ENCODE measurements around the gene ZBTB24.
"Not testable (repeated sequence)": the region's sequence is repeated elsewhere in the genome, so short reads cannot be mapped to it uniquely, and the experiment has no call there.

ZBTB24 gene

DNA sequence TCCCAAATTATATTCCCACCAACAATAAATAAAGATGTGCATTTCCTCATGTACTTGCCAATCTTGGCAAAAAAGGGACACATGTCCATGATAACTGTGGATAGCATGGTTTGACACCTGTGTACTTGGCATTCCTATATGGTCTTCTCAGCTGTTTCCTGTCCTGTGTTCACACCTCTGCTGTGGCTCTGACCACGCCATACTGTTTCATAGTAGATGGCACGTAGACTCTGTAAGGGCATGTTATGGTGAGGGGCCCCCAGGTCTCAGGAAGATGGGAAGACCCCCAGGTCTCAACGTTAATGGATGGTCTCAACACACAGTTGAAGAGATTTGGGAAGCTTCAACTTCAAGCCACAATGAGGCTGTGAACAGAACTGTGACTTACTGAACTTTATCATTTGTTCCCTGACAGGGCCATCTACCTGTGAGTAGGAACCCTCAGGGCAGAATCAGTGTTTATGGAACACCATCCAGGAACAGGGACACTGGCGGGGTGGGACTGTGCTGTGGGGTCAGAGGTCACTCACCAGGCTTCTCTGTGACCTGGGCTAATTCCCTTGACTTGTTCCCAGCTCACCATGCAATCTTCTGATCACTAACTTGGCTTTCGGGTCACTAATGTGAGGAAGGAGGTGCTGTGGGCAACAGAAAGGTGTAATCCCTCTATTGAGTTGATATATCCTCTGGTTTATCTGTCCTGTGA is 11.8 kb downstream of the ZBTB24 start:
- DNase-seq (ENCODE audit: low read depth in 2 of 2): no peak

GRCh38 chr6:109469591-109470189 is 13.3 kb downstream of the ZBTB24 start:
- DNase-seq (ENCODE audit: low read depth in 2 of 2): no peak

DNA sequence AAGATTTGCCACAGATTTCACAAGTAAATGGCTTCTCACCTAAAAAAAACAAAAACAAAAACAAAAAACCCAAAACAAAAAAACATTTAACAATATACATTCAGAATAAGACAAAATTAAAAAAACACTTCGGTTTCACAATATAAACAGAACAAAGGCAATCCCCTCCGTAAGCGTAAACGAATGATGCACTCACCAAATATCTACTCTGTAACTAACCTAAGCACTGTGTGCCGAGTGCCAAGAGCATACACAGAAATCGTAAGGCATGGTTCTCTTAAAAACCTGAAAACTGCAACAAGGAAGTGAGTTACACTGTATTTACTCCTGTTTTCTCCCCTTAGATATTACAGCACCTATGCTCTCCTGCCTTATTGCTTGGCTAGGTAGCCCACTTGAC is 15.3 kb downstream of the ZBTB24 start:
- DNase-seq (ENCODE audit: low read depth in 2 of 2): no peak

DNA sequence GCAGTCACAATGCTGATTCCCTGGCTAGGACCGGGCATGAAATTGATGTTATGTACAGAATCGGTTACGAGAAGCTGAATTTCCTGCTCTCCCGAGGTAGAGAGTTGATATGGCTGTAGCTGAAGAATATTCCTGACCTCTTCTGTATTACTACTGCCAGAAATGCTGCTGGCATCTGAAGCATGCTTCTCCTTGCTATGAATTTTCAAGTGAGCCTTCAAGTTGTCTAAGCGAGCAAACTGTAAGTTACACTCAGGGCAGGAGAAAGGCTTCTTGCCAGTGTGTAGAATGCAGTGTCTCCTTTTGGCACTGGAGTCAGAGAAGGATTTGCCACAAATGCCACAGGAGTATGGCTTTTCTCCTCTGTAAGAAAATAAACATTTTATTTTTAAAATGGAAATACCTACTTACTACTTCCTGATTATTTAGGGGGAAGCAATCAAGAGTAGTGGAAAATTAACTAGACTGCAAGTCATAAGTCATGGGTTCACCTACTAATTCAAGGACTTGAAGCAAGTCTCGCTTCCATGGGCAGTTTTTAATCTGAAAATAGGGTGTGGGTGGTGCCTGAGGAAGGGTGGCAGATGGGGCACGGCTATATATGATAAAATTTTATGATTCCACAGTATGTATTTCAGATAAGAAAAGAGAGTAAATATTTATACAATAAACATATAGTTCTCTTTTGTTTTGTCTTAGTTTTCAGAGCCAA is 16.7 kb downstream of the ZBTB24 start:
- no peak for DNase-seq (ENCODE audit: low read depth in 2 of 2)

- DNase-seq (ENCODE audit: low read depth in 2 of 2): no peak
Observed at GRCh38 chr6:109465772-109466171, 17.2 kb downstream of the ZBTB24 start.

- no peak for DNase-seq (ENCODE audit: low read depth in 2 of 2)
Observed at GRCh38 chr6:109461733-109462526, 21.1 kb downstream of the ZBTB24 start.

- not testable (repeated sequence) for DNase-seq (ENCODE audit: low read depth in 2 of 2)
Observed at GRCh38 chr6:109461205-109461604, 21.8 kb downstream of the ZBTB24 start.

GRCh38 chr6:109460161-109460829 is 22.7 kb downstream of the ZBTB24 start:
- DNase-seq (ENCODE audit: low read depth in 2 of 2): no peak

DNA sequence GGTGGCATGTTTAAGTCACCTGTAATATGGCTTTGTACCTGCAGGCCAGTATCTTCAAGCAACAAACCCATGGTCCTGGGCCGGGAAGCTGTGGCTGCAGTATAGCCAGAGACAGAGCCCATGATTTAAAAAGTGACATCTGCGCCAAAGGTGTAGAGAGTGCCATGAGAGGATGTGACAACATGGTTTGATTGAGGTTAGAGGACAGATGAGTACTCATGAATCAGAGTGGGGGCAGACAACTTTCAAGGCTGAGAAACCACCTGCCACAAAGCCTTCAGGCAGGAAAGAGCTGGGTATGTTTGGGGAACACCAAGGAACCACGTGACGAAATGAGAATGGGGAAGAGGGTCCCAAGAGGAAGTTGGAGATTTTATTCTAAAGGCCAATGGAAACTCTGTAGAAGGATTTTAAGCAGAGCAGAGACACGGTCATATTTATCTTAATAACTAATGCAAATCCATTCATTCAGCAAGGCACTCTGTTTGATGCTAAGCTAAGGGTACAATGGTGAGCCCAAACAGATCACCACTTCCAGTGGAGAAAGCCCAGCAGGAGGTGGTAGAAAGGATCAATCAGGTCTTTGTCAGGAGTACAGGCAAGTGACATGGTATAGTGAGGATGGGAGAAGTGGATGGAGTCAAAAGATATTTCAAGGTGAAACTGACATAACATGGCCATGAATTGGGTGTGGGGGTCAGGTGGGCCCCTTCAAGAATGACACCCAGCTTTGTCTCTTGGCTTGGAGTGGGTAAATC is 24.1 kb downstream of the ZBTB24 start:
- DNase-seq (ENCODE audit: low read depth in 2 of 2): no peak

DNA sequence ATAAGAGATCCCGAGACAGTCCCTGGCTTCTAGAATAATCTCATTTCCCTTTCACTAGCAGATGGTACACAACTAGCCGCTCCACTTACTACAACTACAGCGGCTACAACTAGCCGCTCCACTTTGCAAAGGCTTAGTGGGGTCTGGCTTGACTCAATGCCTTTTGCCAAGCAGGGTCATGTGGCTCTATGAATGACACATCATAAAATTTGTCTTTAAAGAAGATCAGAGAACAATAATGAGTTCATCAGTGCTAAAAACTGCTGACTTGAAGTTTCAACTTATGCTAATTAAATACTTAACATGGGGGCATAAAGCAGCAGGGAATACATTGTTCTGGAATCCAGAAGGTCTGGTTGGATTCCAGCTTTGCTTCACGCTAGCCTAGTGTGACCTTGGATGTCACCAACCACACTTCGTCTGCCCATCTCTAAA is 25.4 kb downstream of the ZBTB24 start:
- DNase-seq (ENCODE audit: low read depth in 2 of 2): no peak

GRCh38 chr6:109456710-109457561 is 26.1 kb downstream of the ZBTB24 start:
- DNase-seq (ENCODE audit: low read depth in 2 of 2): no peak

- no peak for DNase-seq (ENCODE audit: low read depth in 2 of 2)
Observed at GRCh38 chr6:109456111-109456583, 26.9 kb downstream of the ZBTB24 start.

GRCh38 chr6:109455437-109456110 is 27.4 kb downstream of the ZBTB24 start, which contains the start of gene MICAL1:
MICAL1 (minus strand) TSS chr6:109455772; CDS start chr6:109454196, 1,576 bp downstream.
- peak; percentile 35 to 44 for DNase-seq (ENCODE audit: low read depth in 2 of 2)

DNA sequence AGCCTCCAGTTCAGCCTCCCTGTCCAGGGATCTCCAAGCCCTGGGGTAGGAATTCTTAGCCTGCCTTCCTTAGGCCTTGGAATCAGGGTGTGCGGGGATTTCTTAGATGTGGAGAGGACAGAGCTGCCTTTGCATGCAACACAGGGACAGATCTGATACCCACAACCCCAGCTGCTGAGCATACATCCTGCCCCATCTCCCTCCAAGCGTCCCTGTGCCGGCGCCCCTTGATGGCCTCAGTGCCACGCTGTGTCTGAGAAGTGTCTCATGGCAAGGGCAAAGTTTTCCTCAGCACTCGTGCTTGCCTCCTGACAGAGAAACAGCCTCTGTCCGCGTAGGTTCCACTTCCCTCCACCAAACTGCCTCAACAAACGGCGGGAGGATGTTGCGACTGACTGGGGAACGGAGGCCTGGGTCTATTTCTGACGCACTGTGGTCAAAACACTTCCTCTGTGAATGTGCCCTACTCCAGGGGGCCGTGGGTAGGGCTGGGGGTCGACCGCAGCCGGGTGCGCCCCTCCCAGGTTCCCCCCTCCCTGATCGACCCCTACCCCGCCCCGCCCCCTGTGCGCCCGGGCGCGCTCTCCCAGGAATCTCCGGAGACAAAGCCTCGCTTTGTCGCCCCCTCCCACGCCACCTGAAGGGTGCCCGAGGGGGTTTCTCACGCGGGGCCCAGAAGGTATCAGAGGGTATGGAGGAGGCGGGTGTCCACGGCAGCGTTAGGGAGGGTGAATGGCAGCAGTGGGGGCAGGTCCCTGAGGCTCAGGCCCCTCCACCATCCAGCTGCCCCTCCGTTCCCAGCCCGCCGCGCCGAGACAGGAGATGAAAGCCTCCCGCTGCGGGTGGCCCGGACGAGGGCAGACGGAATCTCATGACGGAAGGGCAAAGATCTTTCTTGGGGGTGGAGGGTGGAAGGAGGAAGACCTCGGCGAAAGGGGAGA is 28.3 kb downstream of the ZBTB24 start:
- peak; percentile 27 to 35 for DNase-seq (ENCODE audit: low read depth in 2 of 2)

- no peak for DNase-seq (ENCODE audit: low read depth in 2 of 2)
Observed at GRCh38 chr6:109453594-109454495, 29.2 kb downstream of the ZBTB24 start.

- no peak for DNase-seq (ENCODE audit: low read depth in 2 of 2)
Observed at GRCh38 chr6:109453156-109453555, 29.9 kb downstream of the ZBTB24 start.

GRCh38 chr6:109452181-109452580 is 30.8 kb downstream of the ZBTB24 start:
- DNase-seq (ENCODE audit: low read depth in 2 of 2): no peak
